ENCODE results near the gene ZNF320. TPM values are rescaled to one million over a fixed set of nuclear protein-coding genes. Genes with fewer than 3 reads are reported as not detected.
A peak's percentile ranks its signal among the peaks of the same experiment; 100 is the strongest.
"Not testable (repeated sequence)": the region's sequence is repeated elsewhere in the genome, so short reads cannot be mapped to it uniquely, and the experiment has no call there.

Gene ZNF320
- total and polyA plus RNA-seq, 4 experiments from 2014 or later = 2.8 to 15.6 (median 14.1) TPM; not detected in 1

DNA sequence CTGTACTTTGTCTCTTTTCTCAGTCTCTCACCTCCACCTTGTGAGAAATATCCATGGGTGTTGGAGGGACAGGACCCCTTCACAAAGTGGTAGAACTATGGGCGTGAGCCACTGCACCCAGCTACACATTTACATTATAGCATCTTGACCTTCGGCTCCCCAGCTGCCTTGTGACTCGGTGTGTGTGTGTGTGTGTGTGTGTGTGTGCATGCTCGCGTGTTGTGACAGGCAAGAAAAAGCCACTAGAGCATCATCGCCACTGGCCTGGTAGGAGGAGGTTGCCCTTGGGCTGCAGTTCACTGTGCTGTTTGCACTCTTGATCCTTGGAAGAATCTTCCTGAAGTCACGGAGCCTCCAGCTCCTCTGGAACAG lies 39.5 kb upstream of the ZNF320 start:
- no peak overlapping the region for H3K27ac Mint-ChIP-seq

DNA sequence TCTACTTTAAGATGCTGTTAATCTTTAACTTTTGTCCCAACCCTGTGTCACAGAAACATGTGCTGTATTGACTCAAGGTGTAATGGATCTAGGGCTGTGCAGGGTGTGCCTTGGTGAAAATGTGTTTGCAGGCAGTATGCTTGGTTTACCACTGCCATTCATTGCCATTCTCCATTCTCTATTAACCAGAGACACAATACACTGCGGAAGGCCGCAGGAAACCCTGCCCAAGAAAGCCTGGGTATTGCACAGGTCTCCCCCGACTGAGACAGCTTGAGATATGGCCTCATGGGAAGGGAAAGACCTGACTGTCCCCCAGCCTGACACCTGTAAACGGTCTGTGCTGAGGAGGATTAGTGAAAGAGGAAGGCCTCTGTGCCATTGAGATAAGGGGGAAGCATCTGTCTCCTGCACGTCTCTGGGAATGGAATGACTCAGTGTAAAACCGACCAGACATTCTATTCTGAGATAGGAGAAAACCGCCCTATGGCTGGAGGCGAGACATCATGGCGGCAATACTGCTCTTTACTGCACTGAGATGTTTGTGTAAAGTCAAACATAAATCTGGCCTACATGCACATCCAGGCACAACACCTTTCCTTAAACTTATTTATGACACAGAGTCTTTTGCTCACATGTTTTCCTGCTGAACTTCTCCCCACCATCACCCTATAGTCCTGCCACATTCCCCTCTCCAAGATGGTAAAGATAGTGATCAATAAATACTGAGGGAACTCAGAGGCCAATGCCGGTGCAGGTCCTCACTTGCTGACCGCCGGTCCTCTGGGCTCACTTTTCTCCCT lies 38.9 kb upstream of the ZNF320 start:
- Histone ChIP-seq H3K9me3 (ENCODE audit: control insufficient read depth in 1 of 2, low read length in 2 of 2) (peaks cover 0 to 13% of the 10 kb centered on the region in 2 donors), H3K4me3 (ENCODE audit: low read length in 2 of 2) (no peak overlapping the region), H3K36me3 (ENCODE audit: insufficient read depth, low read length) (peaks cover 6% of the 10 kb centered on the region), H3K4me1 (ENCODE audit: insufficient read depth, low read length) (peaks cover 9% of the 10 kb centered on the region), H3K27me3 (ENCODE audit: insufficient read depth, low read length) (no peaks in the 10 kb centered on the region), H3K27ac (ENCODE audit: low read depth, low read length) (no peak overlapping the region)
- peaks cover 39 to 40% of the 10 kb centered on the region in 2 donors for H3K36me3 Mint-ChIP-seq
- intact Hi-C loops (cut with micrococcal nuclease) = no loop called here
- H3K4me3 Mint-ChIP-seq = no peak overlapping the region
- peaks cover 5 to 24% (median 15%) of the 10 kb centered on the region in 4 donors for H3K4me1 Mint-ChIP-seq
- CTCF ChIA-PET (ENCODE audit: partially characterized antibody) = no interaction called here
- POLR2A ChIA-PET (ENCODE audit: partially characterized antibody) = interaction anchor here (1.0 kb wide), 1 partner anchor 27 kb away, joined by 3 read pairs; no protein-coding TSS in a partner anchor
- DNase-seq = no peak
- peaks cover 0 to 77% (median 36%) of the 10 kb centered on the region in 8 donors for H3K9me3 Mint-ChIP-seq
- no peaks in the 10 kb centered on the region for H3K27me3 Mint-ChIP-seq
- no peak overlapping the region for H3K27ac Mint-ChIP-seq

More for the DNA sequence above, 39.5 kb upstream of the ZNF320 start:
- H3K27me3 ChIP-seq (ENCODE audit: insufficient read depth, low read length) = no peaks in the 10 kb centered on the region
- POLR2A ChIA-PET (ENCODE audit: partially characterized antibody) = interaction anchor here (1.0 kb wide), 1 partner anchor 26 kb away, joined by 3 read pairs; no protein-coding TSS in a partner anchor
- DNase-seq = no peak
- H3K9me3 ChIP-seq (ENCODE audit: control insufficient read depth in 1 of 2, low read length in 2 of 2) = peaks cover 0 to 13% of the 10 kb centered on the region in 2 donors
- Mint-ChIP-seq H3K9me3 (peaks cover 0 to 71% (median 34%) of the 10 kb centered on the region in 8 donors), H3K36me3 (peaks cover 39 to 43% of the 10 kb centered on the region in 2 donors), H3K4me1 (peaks cover 10 to 30% (median 20%) of the 10 kb centered on the region in 4 donors), H3K4me3 (no peak overlapping the region), H3K27me3 (no peaks in the 10 kb centered on the region)
- H3K4me3 ChIP-seq (ENCODE audit: low read length in 2 of 2) = no peak overlapping the region
- CTCF ChIA-PET (ENCODE audit: partially characterized antibody) = no interaction called here
- intact Hi-C loops (cut with micrococcal nuclease) = no loop called here
- H3K36me3 ChIP-seq (ENCODE audit: insufficient read depth, low read length) = peaks cover 6% of the 10 kb centered on the region
- H3K4me1 ChIP-seq (ENCODE audit: insufficient read depth, low read length) = peaks cover 15% of the 10 kb centered on the region
- H3K27ac ChIP-seq (ENCODE audit: low read depth, low read length) = no peak overlapping the region

DNA sequence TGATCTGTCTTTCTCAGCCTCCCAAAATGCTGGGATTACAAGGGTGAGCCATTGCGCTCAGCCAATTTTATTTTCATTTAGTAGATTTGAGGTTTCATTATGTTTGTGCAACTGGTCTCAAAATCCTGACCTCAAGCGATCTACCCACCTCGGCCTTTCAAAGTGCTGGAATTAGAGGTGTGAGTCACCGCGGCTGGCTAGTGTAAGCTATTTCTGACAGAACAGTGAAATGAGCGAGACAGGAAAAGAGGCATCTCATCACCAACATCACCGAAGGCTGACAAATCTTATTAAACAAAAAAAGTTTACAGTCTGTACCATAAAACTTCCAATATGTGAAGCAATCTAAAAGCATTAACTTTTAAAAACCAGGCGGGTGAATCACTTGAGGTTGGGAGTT lies 38.0 kb upstream of the ZNF320 start:
- Mint-ChIP-seq H3K9me3 (peaks cover 0 to 72% (median 35%) of the 10 kb centered on the region in 8 donors), H3K27ac (no peak overlapping the region), H3K27me3 (no peaks in the 10 kb centered on the region), H3K36me3 (peaks cover 37 to 40% of the 10 kb centered on the region in 2 donors), H3K4me1 (peaks cover 2 to 15% (median 8%) of the 10 kb centered on the region in 4 donors), H3K4me3 (no peak overlapping the region)
- H3K4me1 ChIP-seq (ENCODE audit: insufficient read depth, low read length) = peaks cover 4% of the 10 kb centered on the region
- no peak overlapping the region for H3K27ac ChIP-seq (ENCODE audit: low read depth, low read length)
- no peaks in the 10 kb centered on the region for H3K27me3 ChIP-seq (ENCODE audit: insufficient read depth, low read length)
- peaks cover 0 to 13% of the 10 kb centered on the region in 2 donors for H3K9me3 ChIP-seq (ENCODE audit: control insufficient read depth in 1 of 2, low read length in 2 of 2)
- intact Hi-C loops (cut with micrococcal nuclease) = no loop called here
- no peak overlapping the region for H3K4me3 ChIP-seq (ENCODE audit: low read length in 2 of 2)
- DNase-seq = no peak
- POLR2A ChIA-PET (ENCODE audit: partially characterized antibody) = no interaction called here
- peaks cover 6% of the 10 kb centered on the region for H3K36me3 ChIP-seq (ENCODE audit: insufficient read depth, low read length)
- CTCF ChIA-PET (ENCODE audit: partially characterized antibody) = no interaction called here

- not testable (repeated sequence) for DNase-seq
- intact Hi-C loops (cut with micrococcal nuclease) = loop anchor here (5.0 kb wide), 1 partner anchor 68 kb away; no protein-coding TSS in a partner anchor
- peak overlapping the region in 4 of 8 donors; percentile 5 to 31 (median 27) for H3K4me3 Mint-ChIP-seq
Measured at GRCh38 chr19:52924641-52925040, 27.2 kb upstream of the ZNF320 start.

GRCh38 chr19:52923778-52924593 lies 26.6 kb upstream of the ZNF320 start:
- peak overlapping the region in 1 of 2 donors; percentile 58 for H3K4me3 ChIP-seq (ENCODE audit: low read length in 2 of 2)
- Mint-ChIP-seq H3K27ac (peak overlapping the region in 6 of 7 donors; percentile 70 to 95 (median 92)), H3K4me1 (peaks cover 14 to 34% (median 25%) of the 10 kb centered on the region in 4 donors), H3K4me3 (peak overlapping the region; percentile 87 to 99 (median 94)), H3K9me3 (peaks cover 0 to 25% (median 5%) of the 10 kb centered on the region in 8 donors), H3K36me3 (peaks cover 15 to 21% of the 10 kb centered on the region in 2 donors), H3K27me3 (peaks cover 0 to 6% of the 10 kb centered on the region in 2 donors)
- H3K36me3 ChIP-seq (ENCODE audit: insufficient read depth, low read length) = peaks cover 8% of the 10 kb centered on the region
- ChIA-PET CTCF (ENCODE audit: partially characterized antibody) (no interaction called here), POLR2A (ENCODE audit: partially characterized antibody) (no interaction called here)
- no peaks in the 10 kb centered on the region for H3K27me3 ChIP-seq (ENCODE audit: insufficient read depth, low read length)
- DNase-seq = no peak
- H3K9me3 ChIP-seq (ENCODE audit: control insufficient read depth in 1 of 2, low read length in 2 of 2) = no peaks in the 10 kb centered on the region
- peaks cover 14% of the 10 kb centered on the region for H3K4me1 ChIP-seq (ENCODE audit: insufficient read depth, low read length)
- H3K27ac ChIP-seq (ENCODE audit: low read depth, low read length) = peak overlapping the region; percentile 61
- intact Hi-C loops (cut with micrococcal nuclease) = loop anchor here (2.0 to 5.0 kb wide), 4 partner anchors 19 to 68 kb away; partner anchors contain the start of genes ZNF320 and ZNF816

More at GRCh38 chr19:52924641-52925040, 27.2 kb upstream of the ZNF320 start:
- Mint-ChIP-seq H3K36me3 (peaks cover 22 to 27% of the 10 kb centered on the region in 2 donors), H3K9me3 (peaks cover 0 to 32% (median 7%) of the 10 kb centered on the region in 8 donors), H3K4me1 (peaks cover 14 to 34% (median 25%) of the 10 kb centered on the region in 4 donors)
- H3K9me3 ChIP-seq (ENCODE audit: control insufficient read depth in 1 of 2, low read length in 2 of 2); H3K27ac ChIP-seq (ENCODE audit: low read depth, low read length); H3K36me3 ChIP-seq (ENCODE audit: insufficient read depth, low read length); H3K27ac Mint-ChIP-seq; POLR2A ChIA-PET (ENCODE audit: partially characterized antibody); H3K4me3 ChIP-seq (ENCODE audit: low read length in 2 of 2); H3K27me3 Mint-ChIP-seq; H3K27me3 ChIP-seq (ENCODE audit: insufficient read depth, low read length); CTCF ChIA-PET (ENCODE audit: partially characterized antibody): not testable (repeated sequence)
- H3K4me1 ChIP-seq (ENCODE audit: insufficient read depth, low read length) = peaks cover 14% of the 10 kb centered on the region

- peaks cover 0 to 6% of the 10 kb centered on the region in 2 donors for H3K27me3 Mint-ChIP-seq
- Histone ChIP-seq H3K9me3 (ENCODE audit: control insufficient read depth in 1 of 2, low read length in 2 of 2) (no peaks in the 10 kb centered on the region), H3K27me3 (ENCODE audit: insufficient read depth, low read length) (no peaks in the 10 kb centered on the region), H3K36me3 (ENCODE audit: insufficient read depth, low read length) (no peaks in the 10 kb centered on the region), H3K4me3 (ENCODE audit: low read length in 2 of 2) (peak within 1 kb of the TSS; percentile 58 to 85), H3K27ac (ENCODE audit: low read depth, low read length) (peak within 1 kb of the TSS; percentile 61), H3K4me1 (ENCODE audit: insufficient read depth, low read length) (peaks cover 14% of the 10 kb centered on the region)
- DNase-seq = peak; percentile 77 to 88 (median 80)
- ChIA-PET CTCF (ENCODE audit: partially characterized antibody) (no interaction called here), POLR2A (ENCODE audit: partially characterized antibody) (no interaction called here)
- peak within 1 kb of the TSS; percentile 87 to 99 (median 94) for H3K4me3 Mint-ChIP-seq
- intact Hi-C loops (cut with micrococcal nuclease) = loop anchor here (2.0 to 5.0 kb wide), 4 partner anchors 20 to 69 kb away; partner anchors contain the start of genes ZNF320 and ZNF816
- H3K27ac Mint-ChIP-seq = peak within 1 kb of the TSS; percentile 88 to 95 (median 93)
- peaks cover 0 to 19% (median 0%) of the 10 kb centered on the region in 8 donors for H3K9me3 Mint-ChIP-seq
- H3K36me3 Mint-ChIP-seq = peaks cover 8 to 14% of the 10 kb centered on the region in 2 donors
- peaks cover 14 to 34% (median 25%) of the 10 kb centered on the region in 4 donors for H3K4me1 Mint-ChIP-seq
Measured at GRCh38 chr19:52922841-52923777, 25.7 kb upstream of the ZNF320 start, which contains the start of gene ZNF888. ZNF888 (minus strand) TSS chr19:52923428; CDS start chr19:52917873, 5,555 bp downstream.
